ENCODE data around the gene SDC1.
"Not testable (repeated sequence)": the region's sequence is repeated elsewhere in the genome, so short reads cannot be mapped to it uniquely, and the experiment has no call there.

The SDC1 gene

DNA sequence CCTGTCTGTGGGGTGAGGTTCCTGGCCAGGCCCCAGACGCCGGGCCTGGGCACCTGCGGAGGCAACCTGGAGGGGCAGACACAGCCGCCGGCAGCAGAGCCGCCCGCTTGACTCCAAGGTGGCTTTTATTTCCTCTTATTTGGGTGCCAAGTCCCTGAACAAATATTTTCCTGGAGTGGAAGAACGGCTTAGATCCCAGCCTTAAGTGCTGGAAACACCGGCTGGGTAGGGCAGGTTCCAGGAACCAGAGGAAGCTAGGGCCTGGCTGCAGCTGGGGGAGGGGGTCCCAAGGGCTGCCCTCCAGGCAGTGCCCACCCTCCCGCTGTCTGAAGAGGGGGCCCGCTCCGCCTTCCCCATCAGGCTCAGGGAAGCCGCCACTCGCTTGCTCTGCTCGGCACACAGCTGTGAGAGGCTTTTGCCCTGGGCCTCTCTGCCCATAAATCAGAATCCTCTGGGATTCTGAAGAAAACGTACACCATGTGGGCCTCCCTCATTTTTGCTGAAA, 28.2 kb downstream of the SDC1 start:
- no peak for DNase-seq

DNA sequence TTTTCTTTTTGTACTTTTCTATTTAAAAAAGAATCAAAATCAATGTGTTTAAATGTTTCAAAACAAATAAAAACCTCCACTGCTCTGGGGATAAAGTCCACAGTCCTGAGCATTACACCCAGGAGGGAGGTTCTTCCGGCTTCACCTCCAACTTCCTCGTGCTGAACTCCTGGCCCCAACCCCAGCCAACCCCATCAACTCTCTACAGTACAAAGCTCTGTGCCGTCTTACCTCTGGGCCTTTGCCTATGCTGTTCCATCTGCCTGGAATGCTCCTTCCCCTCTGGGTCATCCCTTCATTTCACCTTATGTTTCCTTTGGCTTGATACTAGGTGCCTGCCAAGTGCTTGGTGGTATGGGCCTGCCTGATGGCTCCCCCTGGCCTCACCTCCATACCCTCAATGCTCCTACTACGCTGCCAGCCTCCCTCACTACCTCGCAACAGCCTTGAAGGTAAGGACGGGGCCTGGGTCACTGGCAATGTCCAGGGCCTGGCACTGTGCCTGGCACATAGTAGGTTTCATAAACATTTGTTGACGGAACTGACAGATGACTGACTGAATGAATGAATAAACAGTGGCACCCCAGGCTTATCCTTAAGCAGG, 28.8 kb downstream of the SDC1 start:
- no peak for DNase-seq

- DNase-seq, result no peak
Observed at GRCh38 chr2:20195431-20196033, 29.4 kb downstream of the SDC1 start.

DNA sequence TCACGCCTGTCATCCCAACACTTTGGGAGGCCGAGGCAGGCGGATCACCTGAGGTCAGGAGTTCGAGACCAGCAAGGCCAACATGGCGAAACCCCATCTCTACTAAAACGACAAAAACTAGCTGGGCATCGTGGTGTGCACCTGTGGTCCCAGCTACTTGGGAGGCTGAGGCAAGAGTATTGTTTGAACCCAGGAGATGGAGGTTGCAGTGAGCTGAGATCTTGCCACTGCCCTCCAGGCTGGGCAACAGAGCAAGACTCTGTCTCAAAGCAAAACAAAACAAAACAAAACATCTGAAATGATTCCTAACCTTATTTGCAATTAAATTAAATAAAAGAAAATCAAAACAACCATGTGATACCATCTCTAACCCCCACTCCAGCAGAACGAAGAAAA, 29.9 kb downstream of the SDC1 start:
- DNase-seq, result not testable (repeated sequence)

DNA sequence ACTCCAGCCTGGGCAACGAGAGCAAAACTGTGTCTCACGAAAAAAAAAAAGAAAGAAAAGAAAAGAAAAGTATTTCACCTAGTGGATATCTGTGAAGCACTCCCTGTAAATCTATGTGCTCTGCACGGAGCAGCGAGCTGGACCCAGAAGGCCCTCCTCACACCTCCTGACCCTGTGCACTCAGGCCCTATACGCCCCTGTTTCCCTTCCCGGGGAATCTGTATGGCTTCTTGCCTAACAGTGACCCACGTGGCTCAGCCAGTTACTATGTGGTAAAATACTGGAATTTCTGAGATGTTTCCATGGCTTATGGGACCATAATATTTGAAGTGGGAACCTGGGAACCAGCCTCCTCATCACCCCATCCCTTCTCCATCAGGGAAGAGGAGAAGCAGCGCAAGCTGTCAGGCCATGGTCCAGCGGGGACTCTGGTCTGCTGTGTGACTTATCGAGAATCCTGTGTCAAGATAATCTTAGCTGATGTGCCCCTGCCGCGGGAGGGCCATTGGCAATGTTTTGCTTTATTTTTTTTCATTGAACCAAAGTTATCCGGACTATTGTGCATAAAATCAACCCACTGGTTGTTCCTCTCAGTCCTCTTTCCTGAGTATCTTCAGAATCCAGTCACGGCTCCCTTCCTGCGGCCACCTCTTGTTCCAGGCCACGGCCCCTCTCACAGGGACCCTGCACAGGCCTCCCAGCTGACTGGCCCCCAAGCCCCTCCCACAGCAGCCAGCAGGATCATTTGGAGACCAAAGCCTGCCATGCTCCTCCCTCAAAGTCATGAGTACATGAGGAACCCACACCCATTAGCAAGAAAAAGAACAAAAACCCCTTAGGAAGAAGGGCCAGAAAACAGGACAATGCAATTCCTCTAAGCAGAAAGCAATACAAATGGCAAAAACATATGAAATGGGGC, 30.6 kb downstream of the SDC1 start:
- DNase-seq, result no peak

DNA sequence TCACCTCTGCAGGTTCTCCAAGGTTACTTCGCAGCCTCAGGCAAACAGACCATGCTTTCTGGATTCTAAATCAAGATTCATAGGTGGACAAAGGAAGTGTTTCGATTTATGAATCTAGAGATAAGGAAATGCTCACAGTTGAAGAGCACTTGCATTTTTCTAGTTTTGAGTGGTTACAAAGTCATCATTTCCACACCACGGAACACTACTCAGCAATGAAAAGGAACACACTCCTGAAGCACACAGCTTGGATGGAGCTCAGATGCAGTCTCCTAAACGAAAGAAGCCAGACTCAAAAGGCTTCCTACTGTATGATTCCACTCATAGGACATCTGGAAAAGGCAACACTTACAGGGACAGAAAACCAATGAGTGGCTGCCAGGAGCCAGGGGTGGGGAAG, 31.7 kb downstream of the SDC1 start:
- DNase-seq, result no peak

DNA sequence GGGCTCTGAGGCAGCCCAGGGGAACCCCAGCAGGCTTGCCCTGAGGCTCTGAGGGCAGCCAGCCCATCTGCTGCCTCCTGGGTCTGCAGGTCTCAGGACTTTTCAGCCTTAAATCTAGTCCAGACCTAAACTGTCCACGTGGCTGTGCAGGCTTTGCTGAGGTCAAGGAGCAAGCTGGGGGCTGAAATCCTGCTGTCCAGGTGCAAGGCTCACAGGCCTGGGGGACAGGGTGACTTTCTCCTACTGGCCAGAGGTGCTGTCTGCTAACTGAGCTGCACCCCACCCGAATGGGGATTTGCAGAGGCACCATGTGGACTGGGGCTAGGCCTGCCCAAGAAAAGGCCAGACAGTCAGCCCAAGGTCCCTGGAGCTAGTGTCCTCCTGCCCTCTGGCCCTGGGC, 32.1 kb downstream of the SDC1 start:
- DNase-seq, result no peak

- DNase-seq, result no peak
Observed at GRCh38 chr2:20191714-20192569, 33.0 kb downstream of the SDC1 start.

- no peak for DNase-seq
Observed at GRCh38 chr2:20190876-20191713, 33.8 kb downstream of the SDC1 start.

DNA sequence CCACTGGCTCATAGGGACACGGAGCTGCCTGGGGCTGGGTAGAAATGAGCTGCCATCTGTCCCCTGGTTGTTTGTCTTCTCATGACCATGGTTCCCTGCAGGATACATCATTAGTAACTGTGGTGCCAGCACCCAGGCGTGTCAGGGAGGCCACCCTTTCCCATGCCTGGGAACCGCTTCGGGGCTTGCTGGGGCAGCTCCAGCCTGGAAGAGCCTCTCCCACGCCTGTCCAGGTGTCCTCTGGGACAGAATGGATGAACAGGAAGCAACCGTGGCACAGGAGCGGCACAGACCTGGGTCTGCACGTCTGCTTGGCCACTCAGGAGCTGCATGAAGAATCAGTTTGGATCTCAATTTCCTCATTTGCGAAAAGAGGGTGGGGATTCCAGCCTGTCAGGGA, 34.8 kb downstream of the SDC1 start:
- no peak for DNase-seq

DNA sequence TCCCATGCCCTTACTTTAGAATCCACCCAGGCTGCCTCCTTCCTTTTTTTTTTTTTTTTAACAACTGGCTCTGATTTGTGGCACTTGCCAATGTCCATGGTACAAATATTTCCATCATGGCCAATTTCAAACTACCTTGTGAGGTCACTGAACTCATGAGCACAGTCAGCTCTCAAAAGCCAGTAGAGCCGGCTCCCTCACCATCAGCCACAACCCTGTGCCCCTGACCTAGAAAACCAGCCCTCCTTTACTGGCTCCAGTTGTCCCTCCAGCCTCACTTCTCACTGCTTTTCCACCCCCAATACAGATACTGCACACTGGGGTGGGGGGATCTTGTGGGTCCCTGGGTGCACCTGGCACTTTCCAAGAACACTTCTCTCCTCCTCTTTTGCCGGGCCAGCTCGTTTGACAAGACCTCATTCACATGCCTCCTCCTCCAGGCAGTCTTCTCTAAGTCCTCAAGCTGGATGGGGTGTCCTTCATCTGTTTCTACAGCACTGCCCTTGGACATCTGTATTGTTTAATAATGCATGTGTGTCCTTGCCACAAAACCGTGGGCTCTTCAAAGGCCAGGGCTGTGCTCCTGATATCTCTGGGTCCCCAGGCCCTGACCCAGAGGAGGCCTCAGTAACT, 35.5 kb downstream of the SDC1 start:
- no peak for DNase-seq

DNA sequence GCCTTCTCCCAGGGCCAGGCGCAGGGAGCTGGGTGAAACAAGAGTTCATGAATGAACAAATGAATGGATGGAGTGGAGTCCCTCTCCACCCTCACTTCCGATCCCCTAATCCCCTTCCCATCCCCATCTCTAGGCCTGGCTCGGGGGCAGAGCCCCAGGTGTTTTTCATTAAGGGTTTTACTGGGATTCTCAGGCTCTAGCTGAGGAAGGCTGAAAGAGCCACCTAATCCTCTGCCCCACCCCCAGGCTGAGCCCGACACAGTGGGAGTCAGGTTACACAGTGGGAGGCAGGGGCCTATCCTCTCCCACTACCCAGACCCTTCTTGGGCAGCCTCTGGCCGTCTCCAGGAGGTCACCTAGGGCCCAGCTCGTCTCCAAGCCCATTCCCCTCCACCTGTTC, 36.1 kb downstream of the SDC1 start:
- no peak for DNase-seq

- no peak for DNase-seq
Observed at GRCh38 chr2:20188201-20188600, 36.7 kb downstream of the SDC1 start.

GRCh38 chr2:20187331-20187730, 37.6 kb downstream of the SDC1 start:
- no peak for DNase-seq

DNA sequence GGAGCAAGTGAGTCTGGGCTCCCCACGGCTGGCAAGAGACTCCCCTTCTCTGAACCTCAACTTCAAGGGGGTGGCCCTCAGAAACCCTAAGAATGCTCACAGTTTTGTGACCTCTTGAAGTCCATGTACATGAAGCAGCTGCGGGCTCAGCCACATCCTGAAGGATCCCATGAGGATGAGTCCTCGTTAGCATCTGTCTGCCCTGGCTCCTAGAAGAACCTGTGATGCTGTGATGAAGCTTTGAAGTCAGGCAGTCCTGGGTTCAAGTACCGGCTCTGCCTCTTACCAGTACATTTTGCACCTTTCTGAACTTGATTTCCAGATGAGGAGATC, 38.1 kb downstream of the SDC1 start:
- DNase-seq, result no peak

DNA sequence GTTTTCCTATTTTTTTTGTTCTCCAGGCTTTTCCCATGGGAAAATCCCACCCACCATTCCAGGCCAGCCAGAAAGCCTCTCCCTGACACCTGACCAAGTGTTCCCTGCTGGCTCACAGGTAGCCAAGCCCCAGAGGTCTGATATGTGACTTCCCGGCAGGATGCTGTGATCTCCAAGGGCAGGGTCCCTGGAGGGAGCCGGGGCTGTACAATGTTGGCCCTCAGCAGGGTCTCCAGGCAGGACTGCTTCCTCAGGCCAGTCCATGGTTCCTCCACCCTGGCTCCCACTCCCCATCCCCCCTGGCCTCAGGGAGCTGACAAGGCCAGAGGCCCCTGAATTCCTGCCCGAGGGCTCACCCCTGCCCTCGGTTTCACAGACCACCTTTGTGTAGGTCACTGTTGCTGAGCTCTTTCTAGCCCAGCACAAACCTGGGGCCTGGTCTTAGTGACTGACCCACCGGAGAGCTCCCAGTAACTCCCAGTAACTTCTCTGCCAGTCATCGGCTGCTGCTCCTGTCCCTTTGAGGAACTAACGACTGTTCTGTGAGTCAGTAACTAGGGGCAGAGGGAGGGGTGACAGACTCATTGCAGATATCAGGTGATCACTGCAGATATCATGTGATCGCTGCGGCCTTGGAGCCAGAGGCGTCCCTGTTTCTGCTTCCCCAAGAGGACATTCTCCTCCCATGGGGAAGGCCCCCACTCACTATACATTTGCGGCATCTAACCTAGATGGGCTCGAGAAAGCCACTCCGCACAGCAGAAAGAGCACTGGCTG, 38.7 kb downstream of the SDC1 start:
- no peak for DNase-seq

DNA sequence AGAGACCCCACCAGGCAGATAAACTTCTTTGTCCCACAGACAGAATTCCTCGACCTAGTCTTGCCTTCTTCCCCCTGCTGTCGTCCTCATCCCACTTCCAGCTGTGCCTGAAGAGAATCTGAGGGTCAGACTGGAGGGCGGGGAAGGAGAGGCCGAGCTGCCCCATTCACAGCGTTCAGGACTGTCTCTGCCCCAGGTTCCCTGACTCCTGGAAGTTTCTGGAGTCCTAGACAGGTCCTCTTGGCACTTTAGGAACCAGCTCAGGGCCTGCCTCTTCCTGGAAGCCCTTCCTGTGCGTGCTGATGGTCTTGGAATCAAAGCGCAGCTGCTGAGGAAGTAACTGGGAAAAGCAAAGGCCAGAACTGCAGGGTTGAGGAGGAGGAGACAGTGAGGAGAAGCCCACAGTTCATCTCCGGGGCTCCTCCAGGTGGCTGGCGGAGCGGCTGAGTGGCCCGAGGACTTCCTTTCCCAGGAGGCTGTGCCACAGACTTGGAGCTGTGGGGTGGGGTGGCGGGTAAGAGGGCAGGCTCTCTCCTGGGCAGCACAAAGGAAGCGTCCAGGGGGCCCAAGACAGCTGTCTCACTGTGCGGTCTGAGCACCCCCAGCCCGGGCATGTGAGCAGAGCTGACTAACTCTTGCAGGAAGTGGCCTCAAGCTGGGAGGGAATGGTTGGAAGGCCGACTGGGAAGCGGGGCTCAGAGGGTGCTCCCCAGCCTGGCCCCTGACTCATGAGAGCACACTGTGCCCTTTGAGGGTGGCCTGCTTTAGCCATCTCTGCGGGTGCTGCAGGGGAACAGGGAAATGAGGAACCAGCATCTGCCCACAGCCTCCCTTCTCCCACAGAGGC, 39.5 kb downstream of the SDC1 start:
- no peak for DNase-seq

DNA sequence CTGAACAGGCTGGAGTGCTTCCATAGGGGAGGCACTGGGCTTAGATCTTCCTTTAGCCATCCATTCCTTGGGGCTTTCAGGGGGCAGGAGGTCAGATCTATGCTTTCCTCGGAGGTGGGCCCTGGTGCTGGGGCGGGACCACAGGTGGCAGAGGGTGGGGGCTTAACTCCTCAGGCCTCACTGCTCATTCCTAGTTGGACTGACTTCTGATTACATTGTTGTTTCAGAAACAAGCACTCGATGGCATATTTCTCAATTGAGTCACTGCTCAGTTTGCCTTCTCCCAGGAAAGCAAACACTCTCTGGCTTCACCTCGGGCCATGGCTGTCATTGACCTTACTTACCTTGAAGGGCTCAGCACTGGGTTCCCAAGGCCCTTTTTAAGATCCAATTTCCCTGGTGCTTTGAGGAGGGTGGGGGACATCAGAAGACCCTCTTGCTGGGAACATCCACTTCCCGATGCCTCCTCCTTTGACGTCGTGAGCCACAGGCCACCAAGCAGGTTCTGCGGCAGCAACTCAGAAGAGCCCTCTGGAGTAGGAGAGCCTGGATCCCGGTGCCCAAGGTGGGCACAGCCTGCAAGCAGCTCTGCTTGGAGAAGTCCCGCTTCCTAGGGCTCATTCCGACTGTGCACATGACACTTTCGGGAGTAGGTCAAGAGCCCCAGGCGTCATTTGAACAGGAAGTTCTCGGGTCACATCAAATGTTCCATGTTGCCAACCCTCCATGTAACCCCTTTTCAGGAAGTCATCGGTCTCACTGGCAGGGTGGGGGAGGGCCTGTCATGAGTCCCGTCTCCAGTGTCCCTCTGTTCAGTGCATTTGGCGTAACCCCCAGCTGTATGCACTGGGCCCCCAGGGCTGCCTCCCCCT, 40.6 kb downstream of the SDC1 start:
- no peak for DNase-seq

- DNase-seq, result no peak
Observed at GRCh38 chr2:20183373-20183772, 41.6 kb downstream of the SDC1 start.

Data from activated CD8-positive, alpha-beta memory T cell treated with anti-CD3 and anti-CD28 coated beads for 24 hours (primary cell).